Thoracic aorta (tissue), 2 donors: ENCODE results near the gene SYT9. TPM values are rescaled to one million over a fixed set of nuclear protein-coding genes. Genes with fewer than 3 reads are reported as not detected.

Experiments used
- ATAC-seq: fragments of 150-250 bp; one replicate; pipeline ENCODE4 v1.8.0; 2017; ENCODE audit warnings: low read depth; ENCODE audit not compliant: insufficient number of reproducible peaks, low FRiP score
- DNase-seq: peaks from one replicate; pipeline ENCODE4 v3.0.0-alpha.2; 2020; ENCODE audit warnings: low spot score
- H3K27ac ChIP-seq, 2 donors: fragments of 200-600 bp; sonication (generic); 1 replicate in 1 of 2; 2 replicates in 1 of 2; pipeline ENCODE4 v1.5.1; 2016; ENCODE audit warnings: mild to moderate bottlenecking in 2 of 2, moderate library complexity in 2 of 2
- H3K27me3 ChIP-seq: fragments of 200-600 bp; sonication (generic); replicated peaks from 2 replicates; pipeline ENCODE4 v1.6.0; 2016; ENCODE audit warnings: mild to moderate bottlenecking; ENCODE audit not compliant: insufficient read depth
- H3K36me3 ChIP-seq: fragments of 200-600 bp; sonication (generic); one replicate; pipeline ENCODE4 v1.5.1; 2016
- H3K4me1 ChIP-seq, 2 donors: fragments of 200-600 bp; sonication (generic); 1 replicate in 1 of 2; 2 replicates in 1 of 2; pipeline versions ENCODE4 v1.5.1 to v1.6.0; 2016; ENCODE audit warnings: low read depth in 2 of 2, mild to moderate bottlenecking in 1 of 2; ENCODE audit not compliant: control insufficient read depth in 1 of 2
- H3K4me3 ChIP-seq: fragments of 200-600 bp; sonication (generic); 2 replicates; pipeline ENCODE4 v1.5.1; 2016; ENCODE audit warnings: mild to moderate bottlenecking
- H3K9me3 ChIP-seq: fragments of 200-600 bp; sonication (generic); 2 replicates; pipeline ENCODE4 v1.5.1; 2016
- total RNA-seq, 2 donors: library from RNA; depleted of rRNA; stranded (reverse); fragments of >200 nt; gene quantifications; one replicate each; pipeline versions ENCODE4 v1.1.0 to v1.2.3, GENCODE V29; 2016
- TF ChIP-seq, protein P1 (sequence below): fragments of 200-600 bp; sonication (generic); IDR thresholded peaks from one replicate; pipeline ENCODE4 v1.5.1; 2019; ENCODE audit warnings: antibody characterized with exemption

SYT9 gene
- total RNA-seq, 2 donors from 2014 or later: not detected

DNA sequence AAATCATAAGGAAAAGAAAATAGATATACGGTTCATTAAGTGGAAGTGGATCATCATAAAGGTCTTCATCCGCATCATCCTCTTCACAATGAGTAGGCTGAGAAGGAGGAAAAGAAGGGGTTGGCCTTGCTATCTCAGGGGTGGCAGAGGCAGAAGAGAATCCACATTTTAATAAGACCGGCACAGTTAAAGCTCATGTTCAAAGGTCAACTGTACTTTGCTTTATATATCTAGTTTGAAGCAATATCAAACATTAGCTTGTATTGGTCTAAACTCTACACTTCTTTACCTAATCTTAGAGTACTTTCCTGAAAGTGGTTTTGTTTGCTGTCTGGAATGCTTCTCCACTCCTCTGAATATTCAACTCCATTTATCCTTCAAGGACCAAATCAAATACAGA, 256.4 kb downstream of the SYT9 start:
- ATAC-seq: no peak
- Histone ChIP-seq H3K4me3 (no peak overlapping the region), H3K4me1 (peaks cover 15 to 24% of the 10 kb centered on the region in 2 donors), H3K27ac (no peak overlapping the region), H3K36me3 (no peaks in the 10 kb centered on the region), H3K27me3 (no peaks in the 10 kb centered on the region), H3K9me3 (no peaks in the 10 kb centered on the region)
- TF ChIP-seq, protein P1, sequence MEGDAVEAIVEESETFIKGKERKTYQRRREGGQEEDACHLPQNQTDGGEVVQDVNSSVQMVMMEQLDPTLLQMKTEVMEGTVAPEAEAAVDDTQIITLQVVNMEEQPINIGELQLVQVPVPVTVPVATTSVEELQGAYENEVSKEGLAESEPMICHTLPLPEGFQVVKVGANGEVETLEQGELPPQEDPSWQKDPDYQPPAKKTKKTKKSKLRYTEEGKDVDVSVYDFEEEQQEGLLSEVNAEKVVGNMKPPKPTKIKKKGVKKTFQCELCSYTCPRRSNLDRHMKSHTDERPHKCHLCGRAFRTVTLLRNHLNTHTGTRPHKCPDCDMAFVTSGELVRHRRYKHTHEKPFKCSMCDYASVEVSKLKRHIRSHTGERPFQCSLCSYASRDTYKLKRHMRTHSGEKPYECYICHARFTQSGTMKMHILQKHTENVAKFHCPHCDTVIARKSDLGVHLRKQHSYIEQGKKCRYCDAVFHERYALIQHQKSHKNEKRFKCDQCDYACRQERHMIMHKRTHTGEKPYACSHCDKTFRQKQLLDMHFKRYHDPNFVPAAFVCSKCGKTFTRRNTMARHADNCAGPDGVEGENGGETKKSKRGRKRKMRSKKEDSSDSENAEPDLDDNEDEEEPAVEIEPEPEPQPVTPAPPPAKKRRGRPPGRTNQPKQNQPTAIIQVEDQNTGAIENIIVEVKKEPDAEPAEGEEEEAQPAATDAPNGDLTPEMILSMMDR: no peak
- no peak for DNase-seq

DNA sequence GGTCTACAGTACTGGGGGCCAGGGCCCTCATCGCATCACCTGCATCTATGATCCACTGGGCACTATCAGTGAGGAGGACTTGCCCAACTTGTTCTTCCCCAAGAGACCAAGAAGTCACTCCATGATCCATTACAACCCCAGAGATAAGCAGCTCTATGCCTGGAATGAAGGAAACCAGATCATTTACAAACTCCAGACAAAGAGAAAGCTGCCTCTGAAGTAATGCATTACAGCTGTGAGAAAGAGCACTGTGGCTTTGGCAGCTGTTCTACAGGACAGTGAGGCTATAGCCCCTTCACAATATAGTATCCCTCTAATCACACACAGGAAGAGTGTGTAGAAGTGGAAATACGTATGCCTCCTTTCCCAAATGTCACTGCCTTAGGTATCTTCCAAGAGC, 258.3 kb downstream of the SYT9 start:
- TF ChIP-seq, protein P1: no peak
- H3K9me3 ChIP-seq: no peaks in the 10 kb centered on the region
- no peaks in the 10 kb centered on the region for H3K27me3 ChIP-seq
- H3K4me3 ChIP-seq: no peak overlapping the region
- no peak for DNase-seq
- H3K36me3 ChIP-seq: no peaks in the 10 kb centered on the region
- no peak for ATAC-seq
- peaks cover 15 to 24% of the 10 kb centered on the region in 2 donors for H3K4me1 ChIP-seq
- no peak overlapping the region for H3K27ac ChIP-seq

DNA sequence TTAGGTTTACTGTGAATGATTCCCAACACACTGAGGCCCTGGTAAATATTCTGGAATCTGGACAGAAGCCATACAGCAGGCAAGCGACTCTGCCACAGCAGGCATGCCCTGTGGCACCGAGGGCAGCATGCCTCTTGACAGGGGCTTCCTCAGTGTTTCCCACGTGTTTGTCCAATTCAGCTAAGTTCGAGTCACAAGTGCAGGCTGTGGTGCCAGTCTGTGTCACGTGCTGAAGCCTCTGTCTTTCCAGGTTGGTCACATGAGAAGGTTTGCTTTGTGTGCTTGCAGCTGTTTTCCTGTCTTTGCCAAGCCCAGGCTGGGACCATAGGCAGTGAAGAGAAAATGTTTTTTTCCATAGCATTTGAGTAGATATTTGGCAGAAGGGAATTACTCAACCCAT, 259.7 kb downstream of the SYT9 start:
- TF ChIP-seq, protein P1: no peak
- H3K9me3 ChIP-seq: no peaks in the 10 kb centered on the region
- DNase-seq: no peak
- no peak overlapping the region for H3K4me3 ChIP-seq
- ATAC-seq: no peak
- H3K36me3 ChIP-seq: no peaks in the 10 kb centered on the region
- H3K27ac ChIP-seq: peak overlapping the region; percentile 92 to 95
- peaks cover 15 to 24% of the 10 kb centered on the region in 2 donors for H3K4me1 ChIP-seq
- H3K27me3 ChIP-seq: no peaks in the 10 kb centered on the region

DNA sequence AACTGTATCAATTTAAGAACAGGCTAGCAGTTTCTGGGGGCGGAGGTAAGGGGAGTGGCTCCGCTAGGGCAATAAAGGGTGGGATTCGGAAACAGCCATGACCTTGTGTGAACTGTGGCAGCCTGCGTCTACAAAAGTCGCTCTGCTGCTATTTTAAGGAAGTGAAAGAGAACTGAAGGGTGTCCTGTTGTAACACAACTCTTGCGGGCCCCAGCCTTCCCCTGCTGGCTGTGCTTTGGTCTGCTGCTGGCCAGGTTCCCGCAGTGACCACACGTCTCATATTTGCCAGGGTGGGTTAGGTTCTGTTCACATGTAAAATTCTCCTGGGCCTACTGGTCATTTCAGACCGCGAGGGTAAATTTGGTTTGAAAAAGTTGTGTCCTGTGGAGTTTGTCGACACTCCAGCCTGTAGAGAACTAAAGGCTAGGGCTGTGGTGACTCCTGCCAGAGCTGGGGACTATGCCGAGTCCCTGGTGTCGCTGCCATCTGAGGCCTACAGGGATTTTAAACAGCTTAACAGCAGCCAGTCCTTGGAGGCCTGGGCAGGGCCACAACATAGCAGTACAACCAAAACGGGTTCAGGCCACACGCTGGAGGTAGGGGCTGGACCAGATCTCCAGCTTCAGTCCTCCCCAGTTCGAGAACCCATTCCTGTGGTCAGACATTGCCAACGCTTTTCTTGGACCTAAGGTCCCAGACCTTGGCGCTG, 261.0 kb downstream of the SYT9 start:
- Histone ChIP-seq H3K36me3 (no peaks in the 10 kb centered on the region), H3K9me3 (no peaks in the 10 kb centered on the region), H3K4me1 (peaks cover 15 to 24% of the 10 kb centered on the region in 2 donors), H3K4me3 (peak overlapping the region; percentile 93), H3K27ac (peak overlapping the region; percentile 92 to 95), H3K27me3 (no peaks in the 10 kb centered on the region)
- DNase-seq (peak; percentile 40), ATAC-seq (peak; percentile 44)
- TF ChIP-seq, protein P1: no peak

DNA sequence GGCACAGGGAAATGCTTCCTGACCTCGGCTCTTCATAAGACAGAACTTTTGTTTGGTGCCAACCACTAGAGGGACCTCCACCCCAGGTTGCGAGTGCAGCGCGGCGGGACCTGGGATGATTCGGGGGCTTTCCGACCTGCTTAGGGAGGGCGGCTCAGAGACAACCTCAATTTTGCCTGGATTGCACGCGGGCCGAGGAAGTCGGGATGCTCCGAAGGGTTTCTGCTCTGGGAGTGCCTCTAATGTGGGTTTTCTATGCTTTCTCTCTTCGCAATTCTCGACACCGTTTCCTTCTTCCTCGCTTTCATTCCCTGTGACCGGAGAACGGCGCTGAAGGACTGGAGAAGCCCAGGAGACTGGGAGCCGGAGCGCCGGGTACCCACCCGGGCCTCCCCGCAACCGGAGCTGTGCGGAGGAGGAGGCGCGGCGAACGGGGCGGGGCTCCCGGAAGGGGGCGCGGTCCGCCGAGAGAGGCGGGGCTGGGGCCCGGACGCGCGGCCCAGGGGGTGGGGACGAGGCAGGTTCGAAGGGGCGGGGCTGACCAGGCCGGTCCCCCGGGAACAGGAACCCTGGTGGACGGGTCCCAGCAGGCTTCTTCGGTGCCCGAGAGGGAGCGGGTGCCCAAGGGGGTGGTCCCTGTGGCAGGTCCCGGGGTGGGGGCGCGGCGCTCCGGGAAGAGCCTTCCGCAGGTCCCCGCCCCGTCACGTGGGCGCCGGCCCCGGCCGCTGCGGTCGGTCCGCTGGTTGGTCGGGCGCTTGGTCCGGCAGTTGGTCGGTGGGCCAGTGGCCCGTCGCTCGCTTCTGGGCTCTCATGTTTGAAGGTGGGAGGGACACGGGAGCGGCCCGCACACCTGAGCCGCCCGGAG, 261.8 kb downstream of the SYT9 start, which contains the start of gene PPFIBP2:
Gene PPFIBP2, plus strand, starts transcription at position 766 of the 865 bp plus-strand sequence. CDS start 35,477 bp downstream, outside the sequence.
- ATAC-seq (peak; percentile 92), DNase-seq (peak; percentile 27)
- H3K27ac ChIP-seq: peak within 1 kb of the TSS; percentile 92 to 95
- H3K27me3 ChIP-seq: no peaks in the 10 kb centered on the region
- H3K4me3 ChIP-seq: peak within 1 kb of the TSS; percentile 93
- H3K9me3 ChIP-seq: no peaks in the 10 kb centered on the region
- no peaks in the 10 kb centered on the region for H3K36me3 ChIP-seq
- H3K4me1 ChIP-seq: peaks cover 15 to 24% of the 10 kb centered on the region in 2 donors
- TF ChIP-seq, protein P1: peak; percentile 46
